HG02852 (cell line): ENCODE measurements around the gene STYK1.

ENCODE experiments used
- ATAC-seq: cut with Tn5 transposase; IDR thresholded peaks from one replicate; pipeline ENCODE4 v1.9.1; 2021; ENCODE audit warnings: mild to moderate bottlenecking, moderate library complexity; ENCODE audit not compliant: unreplicated experiment

Gene STYK1, protein sequence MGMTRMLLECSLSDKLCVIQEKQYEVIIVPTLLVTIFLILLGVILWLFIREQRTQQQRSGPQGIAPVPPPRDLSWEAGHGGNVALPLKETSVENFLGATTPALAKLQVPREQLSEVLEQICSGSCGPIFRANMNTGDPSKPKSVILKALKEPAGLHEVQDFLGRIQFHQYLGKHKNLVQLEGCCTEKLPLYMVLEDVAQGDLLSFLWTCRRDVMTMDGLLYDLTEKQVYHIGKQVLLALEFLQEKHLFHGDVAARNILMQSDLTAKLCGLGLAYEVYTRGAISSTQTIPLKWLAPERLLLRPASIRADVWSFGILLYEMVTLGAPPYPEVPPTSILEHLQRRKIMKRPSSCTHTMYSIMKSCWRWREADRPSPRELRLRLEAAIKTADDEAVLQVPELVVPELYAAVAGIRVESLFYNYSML

DNA sequence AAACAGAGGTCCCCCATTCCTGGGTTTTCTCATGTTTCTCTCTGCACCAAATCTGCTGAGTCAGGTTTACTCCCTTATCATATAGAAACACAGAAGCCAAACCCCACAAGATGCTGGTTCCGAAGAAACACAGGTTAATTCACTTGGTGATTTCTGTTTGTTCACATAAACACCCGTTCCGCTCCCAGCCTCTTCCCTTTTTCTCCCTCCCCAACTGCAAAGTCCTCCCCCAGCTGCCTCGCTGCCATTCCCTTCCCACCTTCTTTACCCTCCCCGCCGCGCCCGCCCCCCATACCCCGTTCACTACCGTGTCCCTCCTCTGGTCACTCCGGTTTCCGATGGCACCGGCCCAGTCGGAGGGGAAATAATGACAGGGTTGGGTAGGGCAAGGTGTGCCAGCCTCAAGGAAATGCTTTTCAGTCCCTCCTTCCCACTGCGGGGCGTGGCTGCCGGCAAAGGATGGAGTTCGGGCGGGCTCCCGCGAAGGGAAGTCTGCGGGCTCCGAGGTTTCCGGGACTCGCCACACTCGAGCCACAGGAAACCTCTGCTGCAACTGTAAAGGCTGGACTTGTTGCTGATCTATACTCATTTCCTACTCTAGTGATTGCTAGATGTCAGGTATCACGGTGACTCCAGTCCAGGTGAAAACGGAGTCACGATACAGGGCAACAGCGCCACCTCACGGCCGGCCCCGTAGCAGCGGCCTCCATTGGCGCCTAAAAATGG, at the start of gene STYK1:
TSS of gene STYK1 (minus strand) at position 394 of the 726 bp plus-strand sequence. CDS start 39,434 bp downstream, outside the sequence.
- peak; percentile 76 for ATAC-seq

DNA sequence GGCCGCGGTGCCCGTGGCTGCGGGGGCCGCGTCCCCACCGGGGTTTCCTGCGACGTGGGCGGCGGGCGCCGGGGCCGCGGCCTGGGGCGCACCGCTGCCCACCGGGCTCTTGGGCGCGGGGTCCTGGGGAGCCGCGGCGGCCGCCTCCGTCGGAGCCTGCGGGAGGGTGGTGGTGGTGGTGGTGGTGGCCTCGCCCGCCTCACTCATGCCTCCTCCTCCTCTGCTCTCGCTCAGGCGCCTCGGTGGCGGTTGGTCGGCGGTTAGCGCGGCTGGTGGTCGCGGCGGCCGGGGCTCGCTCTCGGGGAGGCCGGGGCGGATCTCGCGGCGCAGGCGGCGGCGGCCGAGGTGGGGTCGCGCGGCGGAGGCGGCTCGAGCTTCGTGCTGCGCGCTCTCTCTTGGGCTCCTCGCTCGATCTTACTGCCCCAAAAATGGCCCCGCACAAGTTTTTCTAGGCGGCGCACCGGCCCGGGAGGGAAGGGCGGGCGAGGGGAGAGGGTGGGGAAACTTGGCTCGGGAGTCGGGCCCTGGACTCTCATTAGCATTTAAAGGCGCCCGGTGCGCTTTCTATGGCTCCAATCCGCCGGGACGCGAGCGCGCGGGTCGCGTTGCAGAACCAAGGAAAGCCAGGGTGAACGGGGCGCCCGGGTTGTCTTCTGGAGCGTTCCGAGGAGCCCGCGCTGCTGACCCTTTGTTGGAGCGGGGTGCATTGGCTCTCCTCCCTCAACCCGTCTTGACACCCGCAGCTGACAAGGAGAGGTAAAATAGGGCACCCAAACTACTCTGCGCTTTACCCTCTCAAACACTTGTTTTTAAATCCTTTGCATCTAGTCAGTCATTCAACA, 49.3 kb upstream of the STYK1 start, which contains the start of gene YBX3:
TSS of gene YBX3 (minus strand) at position 419 of the 842 bp plus-strand sequence. CDS start at position 207, 212 bp downstream.
- ATAC-seq: peak; percentile 62

DNA sequence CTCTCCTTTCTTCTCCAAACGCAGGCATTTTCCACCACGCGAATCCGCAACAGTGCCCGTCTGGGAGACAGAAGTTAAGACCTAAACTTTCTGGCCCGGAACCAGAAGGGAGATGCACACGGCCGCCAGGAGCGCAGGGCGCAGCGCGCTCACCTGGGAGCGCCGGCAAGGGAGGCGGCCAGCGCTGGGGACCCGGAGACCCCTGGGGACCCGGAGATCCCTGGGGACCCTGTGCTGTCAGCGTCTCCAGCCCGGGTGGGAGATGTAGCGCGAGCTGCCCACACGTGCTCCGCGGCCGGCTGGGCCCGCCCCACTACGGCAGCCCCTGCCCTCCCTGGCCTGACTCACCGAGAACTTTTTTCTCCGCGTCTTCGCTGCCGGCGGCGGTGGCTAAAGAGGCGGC, 48.7 kb upstream of the STYK1 start:
- ATAC-seq: peak; percentile 42

DNA sequence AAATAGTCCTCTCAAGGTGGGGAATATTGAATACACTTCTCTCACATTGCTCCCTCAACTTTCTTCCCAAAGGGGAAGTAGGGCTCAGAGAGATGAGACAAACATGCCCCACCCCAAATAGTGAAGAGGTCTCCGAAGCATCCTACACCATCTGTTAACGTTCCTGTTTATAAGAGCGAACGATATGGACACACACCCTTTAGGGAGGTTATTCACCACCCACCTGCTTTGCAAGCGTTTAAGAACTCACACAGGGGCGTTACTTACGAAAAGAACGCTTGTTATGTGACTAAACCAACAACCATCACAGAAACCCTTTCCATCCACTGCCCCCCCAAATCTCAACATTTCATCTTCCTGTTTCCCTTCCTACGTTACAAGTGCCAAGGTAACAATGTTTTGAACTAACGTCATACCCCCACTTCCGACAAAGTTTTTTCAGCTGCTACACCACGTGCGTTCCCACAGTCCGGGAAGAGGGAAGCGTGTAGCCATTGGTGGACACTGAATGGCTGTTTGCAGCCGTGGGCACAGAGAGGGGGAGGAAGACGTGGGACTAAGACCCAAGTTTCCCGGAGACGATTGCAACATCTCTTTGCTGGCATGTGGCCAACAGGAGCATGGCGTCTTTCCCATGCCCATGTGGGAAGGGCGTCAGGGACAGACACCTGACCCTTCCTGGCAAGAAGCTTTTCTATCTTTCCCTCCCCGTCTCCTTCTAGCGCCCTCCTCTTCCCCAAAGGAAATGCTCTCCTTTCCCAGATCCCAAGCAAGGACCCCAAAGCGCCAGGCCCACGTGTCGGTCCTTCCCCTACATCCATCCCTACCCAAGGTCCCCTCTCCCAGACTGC, 48.0 kb upstream of the STYK1 start:
- ATAC-seq: no peak

DNA sequence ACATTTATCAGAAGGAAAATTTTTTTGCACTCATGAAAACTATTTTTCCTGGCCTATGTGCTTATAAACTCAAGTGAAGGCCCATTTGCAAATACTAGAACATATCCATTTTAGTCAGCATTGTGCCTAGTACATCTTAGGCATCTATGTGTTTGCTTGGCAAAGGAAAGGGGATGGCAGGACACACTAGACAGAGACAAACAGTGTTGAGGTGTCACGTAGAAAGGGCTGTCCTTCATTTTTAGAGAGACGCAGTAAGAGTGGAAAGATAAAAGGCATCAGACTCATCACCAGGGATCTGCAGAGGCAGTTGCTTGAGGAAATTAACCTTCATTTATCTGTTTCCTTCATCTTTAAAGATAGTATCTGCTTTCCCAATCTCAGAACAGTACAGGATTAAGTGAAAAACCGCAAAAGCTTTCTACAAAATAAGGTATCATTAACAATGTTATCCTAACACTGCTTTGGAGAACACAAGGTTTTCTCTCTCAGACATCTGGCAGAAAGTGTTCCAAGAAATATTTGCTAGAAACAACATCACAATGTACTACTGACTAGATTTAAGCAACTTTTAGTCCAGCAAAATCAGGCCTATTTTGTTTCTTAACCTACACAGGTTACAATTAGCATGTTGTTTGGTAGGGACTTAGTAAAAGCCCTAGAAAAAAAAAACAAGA, 47.3 kb upstream of the STYK1 start:
- ATAC-seq: no peak

DNA sequence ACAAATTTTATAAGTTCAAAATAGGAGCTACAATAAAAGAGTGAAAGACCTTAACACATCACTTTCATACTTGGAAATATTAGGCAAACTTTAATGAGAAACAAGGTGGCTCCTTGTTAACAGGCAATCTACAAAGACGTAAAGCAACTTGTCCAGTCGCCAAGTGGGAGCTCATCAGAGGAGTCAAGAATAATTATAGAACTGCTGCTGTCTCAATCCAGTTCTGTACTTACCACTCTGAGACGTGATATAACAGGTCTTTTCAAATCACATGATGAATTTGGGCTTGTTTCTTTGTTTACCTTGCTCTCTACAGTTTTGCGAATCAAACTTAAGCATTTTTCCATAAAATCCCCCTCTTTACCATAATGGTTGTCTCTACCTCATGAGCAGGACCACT, 45.6 kb upstream of the STYK1 start:
- ATAC-seq: no peak

DNA sequence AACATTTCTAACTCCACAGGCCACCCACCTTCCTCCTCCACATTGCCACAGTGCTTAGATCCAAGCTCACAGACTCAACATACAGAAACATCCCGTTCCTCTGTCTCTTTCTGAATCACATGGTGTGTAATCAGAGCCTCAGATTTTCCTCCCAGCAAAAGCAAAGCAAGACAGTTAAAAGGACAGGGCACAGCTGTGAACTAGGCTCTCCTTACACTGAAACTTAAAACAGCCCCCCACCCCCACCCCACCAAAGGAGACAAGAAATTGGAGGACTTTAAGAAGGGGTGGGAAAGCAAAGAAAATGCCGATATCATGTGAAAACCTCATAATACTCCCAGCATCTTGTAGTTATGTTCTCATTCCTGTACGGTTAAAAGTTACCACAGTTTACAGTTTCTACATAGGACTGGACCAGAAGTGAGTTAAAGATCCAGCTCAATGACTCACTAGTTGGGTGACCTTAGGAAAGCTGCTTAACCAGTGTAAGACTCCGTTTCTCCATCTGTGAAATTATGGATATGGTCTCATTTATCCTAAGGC, 44.5 kb upstream of the STYK1 start:
- ATAC-seq: no peak

DNA sequence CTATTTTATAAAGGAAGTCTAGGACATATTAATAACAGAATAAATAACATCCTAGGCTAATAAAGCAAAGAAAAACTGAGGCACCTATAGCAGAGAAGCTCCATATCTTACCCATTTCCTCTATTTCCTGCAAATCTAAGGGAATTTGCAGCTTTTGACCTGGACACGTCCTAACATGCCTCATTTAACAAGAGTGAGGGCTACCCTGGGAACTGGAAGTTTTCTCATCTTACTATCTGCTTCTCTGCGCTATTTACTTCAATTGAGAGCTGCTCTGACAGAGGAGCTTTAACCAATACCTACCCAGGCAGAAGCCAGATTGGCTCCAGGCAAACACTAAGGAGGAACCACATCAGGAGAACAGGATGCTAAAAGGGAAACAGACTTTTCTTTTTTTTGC, 43.6 kb upstream of the STYK1 start:
- ATAC-seq: no peak

DNA sequence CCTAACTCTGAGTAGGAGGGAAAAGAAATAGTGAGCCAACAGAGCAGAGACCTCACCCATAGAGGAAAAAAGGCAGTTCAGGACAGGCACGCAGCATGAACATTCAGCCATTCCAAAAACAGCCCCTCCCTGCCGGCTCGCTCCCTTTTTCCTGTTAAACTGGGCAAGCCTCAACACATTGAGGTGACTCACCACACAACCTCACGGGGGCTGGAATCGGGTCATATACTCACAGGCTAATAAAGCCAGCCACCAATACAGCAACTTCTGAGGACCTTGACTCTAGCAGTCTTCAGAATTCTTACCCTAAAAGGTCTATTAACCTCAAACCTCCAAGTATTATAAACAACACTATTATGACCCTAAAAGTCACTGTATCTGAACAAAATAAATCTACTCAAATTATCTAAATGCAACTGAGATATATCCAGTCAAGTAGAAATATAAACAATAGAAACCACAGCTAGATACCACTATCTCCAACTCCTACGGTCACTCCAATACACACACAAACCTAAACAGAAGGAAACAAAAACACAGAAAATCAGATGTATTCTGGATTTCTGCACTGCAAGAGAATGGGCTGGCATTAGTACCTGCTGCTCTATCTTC, 43.0 kb upstream of the STYK1 start:
- no peak for ATAC-seq

DNA sequence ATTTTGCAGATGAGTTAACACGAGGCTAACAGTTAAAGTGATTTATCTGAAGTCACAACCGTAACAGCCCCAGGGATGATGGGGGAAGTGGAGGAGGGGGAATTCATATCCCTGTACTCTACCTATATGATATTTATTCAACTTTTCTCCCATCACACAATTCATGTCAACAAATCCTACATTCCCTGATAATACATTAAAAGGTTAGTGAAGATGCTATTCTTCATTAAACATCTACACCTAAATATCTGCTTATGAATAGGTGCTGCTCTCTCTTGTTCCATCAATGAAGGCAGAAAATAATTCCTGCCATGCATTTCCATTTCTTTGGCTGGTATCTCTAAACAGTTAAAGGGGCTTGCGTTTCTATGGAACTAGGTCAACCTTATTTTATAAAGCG, 42.4 kb upstream of the STYK1 start:
- no peak for ATAC-seq

DNA sequence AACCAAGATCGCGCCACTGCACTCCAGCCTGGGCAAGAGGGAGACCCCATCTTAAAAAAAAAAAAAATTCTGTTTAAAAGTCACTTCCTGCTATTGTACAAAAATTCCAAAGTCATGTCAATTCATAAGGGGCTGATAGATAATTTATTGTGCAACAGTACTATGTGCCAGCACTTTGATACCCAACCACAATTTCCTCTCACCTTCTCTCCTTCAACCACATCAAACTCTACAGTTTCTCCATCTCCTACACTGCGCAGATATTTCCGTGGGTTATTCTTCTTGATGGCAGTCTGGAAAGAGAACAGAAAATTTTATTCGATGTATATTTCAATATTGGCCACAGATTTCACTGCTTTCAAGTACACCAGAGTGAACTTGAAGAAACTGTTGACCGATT, 41.6 kb upstream of the STYK1 start:
- ATAC-seq: no peak

DNA sequence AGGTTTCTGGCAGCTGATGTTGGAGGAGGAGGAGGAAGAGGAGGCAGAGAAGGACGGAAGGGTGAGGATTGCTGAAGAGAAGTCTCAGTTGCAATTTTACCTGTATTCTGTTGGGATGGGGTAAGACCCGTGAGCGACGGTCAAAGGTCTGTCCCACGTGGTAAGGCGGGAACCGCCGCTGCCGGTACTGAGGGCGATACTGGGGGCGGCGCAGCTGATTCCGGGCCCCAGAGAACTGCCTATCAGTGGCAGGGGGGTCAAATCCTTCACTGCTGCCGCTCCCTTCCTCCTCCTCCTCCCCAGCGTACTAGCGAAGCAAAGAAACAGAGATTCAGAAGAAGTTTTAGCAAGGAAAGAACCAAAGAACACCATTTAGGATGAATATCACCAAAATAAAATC, 36.0 kb upstream of the STYK1 start:
- ATAC-seq: no peak

DNA sequence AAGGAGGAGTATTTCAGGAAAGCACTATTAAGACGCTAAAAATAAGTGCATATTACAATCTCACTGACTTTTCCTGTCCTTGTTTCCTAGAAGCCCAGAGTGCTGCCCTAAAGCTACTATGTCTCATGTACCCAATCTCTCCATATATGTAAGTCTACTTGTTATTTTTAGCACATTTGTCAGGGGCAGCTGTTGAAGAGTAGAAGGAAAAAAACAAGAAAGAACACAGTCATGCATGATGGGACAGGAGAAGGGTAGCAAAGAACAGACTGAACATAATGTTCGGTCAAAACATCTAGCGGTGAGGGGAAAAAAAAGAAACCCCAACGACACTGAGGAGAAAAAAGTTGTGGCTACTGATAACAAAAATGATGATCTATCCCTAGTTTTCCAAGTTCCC, 35.0 kb upstream of the STYK1 start:
- no peak for ATAC-seq

DNA sequence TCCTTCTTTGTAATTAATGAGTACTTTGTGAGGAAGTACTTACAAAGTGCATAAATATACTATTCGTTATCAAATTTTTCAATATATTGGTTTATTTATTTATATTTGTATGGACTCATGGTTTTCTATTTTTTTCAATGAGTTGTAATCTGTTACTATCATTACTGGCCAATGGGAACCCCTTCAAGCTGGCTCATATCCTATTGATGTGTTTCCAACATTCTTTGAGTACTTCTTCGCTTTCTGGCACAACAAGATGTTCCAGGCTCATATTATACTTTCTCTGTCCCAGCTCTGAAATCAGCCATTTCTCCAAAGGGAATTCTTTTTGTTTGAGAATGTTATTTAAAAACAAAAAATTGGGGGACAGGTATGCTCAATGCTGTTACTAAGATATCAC, 31.8 kb upstream of the STYK1 start:
- ATAC-seq: no peak

DNA sequence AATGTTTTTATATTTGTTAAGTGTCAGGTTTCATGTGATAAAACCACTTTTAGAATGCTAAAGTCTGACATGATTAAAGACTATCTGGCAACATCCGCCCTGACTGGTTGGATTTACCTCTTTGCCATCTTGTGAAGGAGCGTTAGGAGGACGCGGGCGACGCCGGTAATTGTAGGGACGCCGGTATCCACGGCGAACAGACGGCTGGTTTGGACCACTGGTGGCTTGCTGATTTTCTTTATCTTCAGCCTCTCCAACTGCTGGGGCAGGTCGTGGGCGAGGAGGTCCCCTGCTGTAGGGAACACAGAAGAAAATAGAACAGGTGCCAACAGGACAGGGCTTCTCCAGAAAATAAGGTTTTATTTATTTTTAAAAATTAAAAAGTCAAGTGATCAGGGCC, 28.0 kb upstream of the STYK1 start:
- ATAC-seq: no peak

DNA sequence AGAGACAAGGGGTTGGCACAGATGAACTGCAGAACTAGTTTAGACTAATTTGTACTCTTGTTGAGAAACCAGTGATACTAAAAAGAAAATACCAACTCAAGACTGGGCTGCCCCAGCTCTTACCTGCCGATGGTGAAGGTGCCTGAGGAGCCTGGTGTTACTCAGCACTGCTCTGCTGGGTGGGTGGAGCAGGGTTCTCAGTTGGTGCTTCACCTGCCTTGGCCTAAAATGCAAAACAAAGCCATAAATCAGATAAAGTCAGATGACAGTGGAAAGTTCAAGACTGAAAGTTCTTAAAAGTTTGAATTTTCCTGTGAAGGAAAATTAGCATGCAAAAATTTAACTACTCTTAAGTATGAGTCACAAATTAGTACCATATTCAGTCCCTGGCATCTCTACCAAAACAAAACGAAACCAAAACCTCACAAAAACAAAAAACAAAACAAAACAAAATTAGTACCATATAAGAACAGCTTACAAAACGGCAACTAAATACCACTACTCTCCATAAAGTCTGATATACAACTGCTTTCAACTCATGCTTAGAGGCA, 27.4 kb upstream of the STYK1 start:
- ATAC-seq: peak; percentile 55

DNA sequence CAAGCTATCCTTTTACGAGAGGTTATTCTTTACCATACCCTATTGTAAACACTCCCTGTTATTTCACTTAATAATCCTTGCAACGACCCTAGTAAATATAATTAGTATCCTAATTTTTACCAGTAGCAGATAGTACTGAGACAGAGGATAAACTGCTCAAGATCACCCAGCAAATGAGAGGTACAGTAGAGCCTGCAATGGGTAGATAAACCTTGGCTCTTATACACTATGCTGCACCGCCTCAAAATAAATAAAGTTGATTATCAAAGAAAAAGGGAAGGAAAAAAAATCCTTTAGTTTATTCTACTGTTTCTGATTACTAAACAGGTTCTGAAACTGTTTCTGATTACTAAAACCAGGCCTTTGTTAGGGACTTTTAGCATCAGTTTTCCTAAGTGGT, 26.7 kb upstream of the STYK1 start:
- ATAC-seq: no peak

DNA sequence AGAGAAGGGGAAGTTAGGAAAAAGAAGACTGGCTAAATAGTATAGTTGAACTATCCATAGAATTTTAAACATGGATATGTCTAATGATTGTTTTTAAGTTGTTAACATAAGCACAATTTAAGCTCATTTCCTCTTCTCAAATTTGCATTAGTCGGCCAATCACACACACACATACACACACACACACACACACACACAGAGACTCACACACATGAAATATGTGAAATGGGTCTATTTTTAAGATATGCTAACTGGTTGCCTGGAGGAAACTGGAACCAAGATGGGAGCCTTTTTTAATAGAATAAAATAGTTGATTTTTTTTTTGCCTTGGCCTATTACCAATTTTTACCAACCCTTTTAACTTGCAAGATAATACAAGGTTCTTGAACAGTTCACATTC, 24.0 kb upstream of the STYK1 start:
- no peak for ATAC-seq

DNA sequence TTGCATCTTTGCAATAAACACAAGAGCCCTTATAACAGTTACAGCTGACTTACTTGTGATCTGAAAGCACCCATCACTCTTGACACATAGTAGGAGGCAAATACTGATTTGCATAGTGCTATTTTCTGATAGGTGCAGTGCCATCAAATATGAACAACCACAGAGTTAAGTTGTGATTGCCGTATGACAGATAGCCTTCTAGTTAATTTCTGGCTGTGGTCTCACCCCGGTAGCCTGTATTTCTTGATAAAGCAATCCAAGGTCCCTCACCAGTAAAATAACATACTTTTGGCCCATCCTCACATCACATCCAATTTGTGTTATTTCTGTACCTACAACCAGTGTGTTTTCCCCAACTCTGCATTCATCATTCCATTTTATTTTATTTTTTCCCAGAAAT, 23.3 kb upstream of the STYK1 start:
- ATAC-seq: no peak
